Measurements from ENCODE around the gene SPTY2D1.

The SPTY2D1 gene

GRCh38 chr11:18563090-18563730 lies 70.9 kb downstream of the SPTY2D1 start:
- no peak overlapping the region for H3K4me3 ChIP-seq (ENCODE audit: low read depth, low read length)
- TF ChIP-seq, protein P1, sequence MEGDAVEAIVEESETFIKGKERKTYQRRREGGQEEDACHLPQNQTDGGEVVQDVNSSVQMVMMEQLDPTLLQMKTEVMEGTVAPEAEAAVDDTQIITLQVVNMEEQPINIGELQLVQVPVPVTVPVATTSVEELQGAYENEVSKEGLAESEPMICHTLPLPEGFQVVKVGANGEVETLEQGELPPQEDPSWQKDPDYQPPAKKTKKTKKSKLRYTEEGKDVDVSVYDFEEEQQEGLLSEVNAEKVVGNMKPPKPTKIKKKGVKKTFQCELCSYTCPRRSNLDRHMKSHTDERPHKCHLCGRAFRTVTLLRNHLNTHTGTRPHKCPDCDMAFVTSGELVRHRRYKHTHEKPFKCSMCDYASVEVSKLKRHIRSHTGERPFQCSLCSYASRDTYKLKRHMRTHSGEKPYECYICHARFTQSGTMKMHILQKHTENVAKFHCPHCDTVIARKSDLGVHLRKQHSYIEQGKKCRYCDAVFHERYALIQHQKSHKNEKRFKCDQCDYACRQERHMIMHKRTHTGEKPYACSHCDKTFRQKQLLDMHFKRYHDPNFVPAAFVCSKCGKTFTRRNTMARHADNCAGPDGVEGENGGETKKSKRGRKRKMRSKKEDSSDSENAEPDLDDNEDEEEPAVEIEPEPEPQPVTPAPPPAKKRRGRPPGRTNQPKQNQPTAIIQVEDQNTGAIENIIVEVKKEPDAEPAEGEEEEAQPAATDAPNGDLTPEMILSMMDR (IDR thresholded peaks at IDR 0.05; ENCODE audit: insufficient read depth, low read depth, low read length, missing control alignments), result no peak
- DNase-seq (ENCODE audit: low read depth), result no peak
